Measurements from ENCODE around the gene FHL2.
A peak's percentile ranks its signal among the peaks of the same experiment; 100 is the strongest.

FHL2 gene

DNA sequence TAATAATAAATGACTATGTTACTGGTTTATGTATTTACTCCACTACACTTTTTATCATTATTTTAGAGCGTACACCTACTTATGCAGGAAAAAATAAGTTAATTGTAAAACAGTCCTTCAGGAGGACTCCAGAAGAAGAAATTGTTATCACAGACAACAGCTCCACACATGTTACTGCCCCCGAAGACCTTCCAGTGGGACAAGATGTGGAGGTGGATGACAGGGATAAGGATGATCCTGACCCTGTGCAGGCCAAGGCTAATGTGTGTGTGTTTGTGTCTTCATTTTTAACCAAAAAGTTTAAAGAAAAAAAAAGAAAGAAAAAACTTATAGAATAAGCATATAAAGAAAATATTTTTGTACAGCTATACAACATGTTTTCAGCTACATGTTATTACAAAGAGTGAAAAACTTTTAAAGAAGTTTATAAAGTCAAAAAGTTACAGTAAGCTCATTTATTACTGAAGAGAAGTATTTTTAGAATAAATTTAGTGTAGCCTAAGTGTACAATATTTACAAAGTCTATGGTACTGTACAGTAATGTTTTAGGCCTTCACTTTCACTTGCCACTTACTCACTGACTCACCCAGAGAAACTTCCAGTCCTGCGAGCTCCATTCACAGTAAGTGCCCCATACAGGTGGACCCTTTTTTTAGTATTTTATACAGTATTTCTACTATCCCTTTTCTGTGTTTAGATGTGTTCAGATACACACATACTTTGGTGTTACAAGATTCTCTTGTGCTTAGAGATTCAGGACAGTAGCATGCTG, 76.8 kb downstream of the FHL2 start:
- no peak overlapping the region for H3K27ac ChIP-seq
- TF ChIP-seq, protein P1, sequence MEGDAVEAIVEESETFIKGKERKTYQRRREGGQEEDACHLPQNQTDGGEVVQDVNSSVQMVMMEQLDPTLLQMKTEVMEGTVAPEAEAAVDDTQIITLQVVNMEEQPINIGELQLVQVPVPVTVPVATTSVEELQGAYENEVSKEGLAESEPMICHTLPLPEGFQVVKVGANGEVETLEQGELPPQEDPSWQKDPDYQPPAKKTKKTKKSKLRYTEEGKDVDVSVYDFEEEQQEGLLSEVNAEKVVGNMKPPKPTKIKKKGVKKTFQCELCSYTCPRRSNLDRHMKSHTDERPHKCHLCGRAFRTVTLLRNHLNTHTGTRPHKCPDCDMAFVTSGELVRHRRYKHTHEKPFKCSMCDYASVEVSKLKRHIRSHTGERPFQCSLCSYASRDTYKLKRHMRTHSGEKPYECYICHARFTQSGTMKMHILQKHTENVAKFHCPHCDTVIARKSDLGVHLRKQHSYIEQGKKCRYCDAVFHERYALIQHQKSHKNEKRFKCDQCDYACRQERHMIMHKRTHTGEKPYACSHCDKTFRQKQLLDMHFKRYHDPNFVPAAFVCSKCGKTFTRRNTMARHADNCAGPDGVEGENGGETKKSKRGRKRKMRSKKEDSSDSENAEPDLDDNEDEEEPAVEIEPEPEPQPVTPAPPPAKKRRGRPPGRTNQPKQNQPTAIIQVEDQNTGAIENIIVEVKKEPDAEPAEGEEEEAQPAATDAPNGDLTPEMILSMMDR (conservative IDR thresholded peaks at IDR 0.05) = no peak

DNA sequence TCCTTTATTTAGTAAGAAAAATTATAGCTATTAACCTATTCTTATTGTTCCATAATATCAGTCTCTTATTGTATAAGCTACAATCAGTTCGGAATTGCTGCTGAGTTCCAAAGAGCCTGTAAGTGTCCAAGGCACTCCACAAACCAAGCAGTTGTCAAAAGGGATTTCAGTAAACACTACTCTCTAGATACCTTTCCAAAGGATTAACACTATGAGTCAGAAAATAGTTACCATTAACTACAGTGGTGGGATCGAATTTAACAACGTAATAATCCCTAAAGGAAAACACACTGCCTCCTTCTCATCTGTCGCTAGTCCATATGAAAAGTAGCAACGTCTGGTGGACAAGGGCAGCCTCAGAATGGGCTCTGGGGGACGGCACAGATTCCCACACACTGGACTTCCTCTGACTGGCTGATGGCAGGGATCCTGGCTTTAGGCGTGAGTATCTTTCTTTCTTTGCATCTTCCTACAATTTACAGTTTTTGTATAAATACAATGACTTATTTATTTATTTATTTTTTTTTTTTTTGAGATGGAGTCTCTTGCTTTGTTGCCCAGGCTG, 78.1 kb downstream of the FHL2 start:
- TF ChIP-seq, protein P1 (conservative IDR thresholded peaks at IDR 0.05) = no peak
- no peak overlapping the region for H3K27ac ChIP-seq

DNA sequence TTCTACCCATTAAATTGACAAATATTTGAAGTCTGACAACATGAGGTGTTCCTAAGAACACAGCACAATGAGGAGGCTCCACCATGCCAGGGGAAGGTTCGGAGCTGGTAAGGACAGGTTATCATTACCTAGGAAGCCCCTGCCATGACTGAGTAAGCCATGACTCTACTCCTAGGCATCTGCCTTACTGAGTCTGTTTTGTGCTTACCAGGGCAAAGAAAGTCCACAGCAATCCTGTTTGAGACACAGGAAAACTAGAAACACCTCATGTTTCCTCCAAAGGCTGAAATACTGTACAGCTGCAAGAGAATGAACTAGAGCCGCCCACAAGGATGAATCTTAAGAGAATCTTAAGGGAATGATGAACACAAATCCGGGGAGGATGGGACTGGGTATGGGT, 80.9 kb downstream of the FHL2 start:
- peak overlapping the region; percentile 19; the same call in 1 of the 2 replicates for H3K27ac ChIP-seq
- TF ChIP-seq, protein P1 (conservative IDR thresholded peaks at IDR 0.05) = no peak

DNA sequence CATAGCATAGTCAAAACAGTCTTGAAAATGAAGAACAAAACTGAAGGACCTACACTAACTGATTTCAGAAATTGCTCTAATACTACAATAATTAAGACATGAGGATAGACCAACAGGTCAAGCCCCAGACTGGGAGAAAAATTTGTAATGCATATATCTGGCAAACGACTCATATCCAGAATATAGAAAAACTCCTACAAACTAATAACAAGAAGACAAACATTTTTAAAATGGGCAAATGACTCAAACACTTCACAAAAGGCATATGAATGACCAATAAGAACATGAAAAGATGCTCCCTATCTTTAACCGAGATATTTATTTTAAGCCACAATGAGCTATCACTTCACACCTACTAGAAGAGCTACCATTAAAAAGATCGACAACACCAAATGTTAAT, 83.5 kb downstream of the FHL2 start:
- TF ChIP-seq, protein P1 (conservative IDR thresholded peaks at IDR 0.05) = no peak
- no peak overlapping the region for H3K27ac ChIP-seq

DNA sequence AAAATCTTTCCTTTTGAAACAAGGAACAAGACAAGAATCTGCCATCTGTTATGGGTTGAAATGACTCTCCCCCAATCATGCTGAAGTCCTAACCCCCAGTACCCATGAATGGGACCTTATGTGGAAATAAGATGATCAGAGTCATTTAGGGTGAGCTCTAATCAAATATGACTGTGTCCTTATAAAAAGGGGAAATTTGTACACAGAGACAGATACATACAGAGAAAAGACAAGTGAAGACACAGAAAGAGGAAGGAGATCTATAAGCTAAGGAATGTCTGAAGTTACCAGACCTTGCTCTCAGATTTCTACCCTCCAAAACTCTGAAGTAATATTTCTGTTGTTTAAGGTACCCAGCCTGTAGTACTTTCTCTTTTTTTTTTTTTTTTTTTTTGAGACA, 85.0 kb downstream of the FHL2 start:
- TF ChIP-seq, protein P1 (conservative IDR thresholded peaks at IDR 0.05) = no peak
- H3K27ac ChIP-seq = no peak overlapping the region
